GM10266 (cell line): ENCODE data around the gene ATRNL1.

Experiments used
- DNase-seq: peaks from one replicate; pipeline ENCODE4 v3.0.0; 2012; ENCODE audit errors: extremely low spot score
- CTCF ChIP-seq: IDR thresholded peaks from 2 replicates; pipeline ENCODE4 v1.5.1; 2012; ENCODE audit warnings: mild to moderate bottlenecking, low read depth; ENCODE audit not compliant: control insufficient read depth, insufficient read depth; ENCODE audit errors: missing control alignments

The ATRNL1 gene

GRCh38 chr10:115953968-115954367 lies 860.8 kb downstream of the ATRNL1 start:
- no peak for DNase-seq
- no peak for TF ChIP-seq CTCF

- no peak for TF ChIP-seq CTCF
- no peak for DNase-seq
These were observed 863.3 kb downstream of the ATRNL1 start for GRCh38 chr10:115956225-115957011.

- no peak for TF ChIP-seq CTCF
- no peak for DNase-seq
These were observed 863.8 kb downstream of the ATRNL1 start for GRCh38 chr10:115957012-115957399.

- TF ChIP-seq CTCF: no peak
- no peak for DNase-seq
These were observed 864.7 kb downstream of the ATRNL1 start for GRCh38 chr10:115957786-115958442.

GRCh38 chr10:115963848-115964247 lies 870.7 kb downstream of the ATRNL1 start:
- DNase-seq: no peak
- no peak for TF ChIP-seq CTCF

- TF ChIP-seq CTCF: no peak
- DNase-seq: no peak
These were observed 871.7 kb downstream of the ATRNL1 start for GRCh38 chr10:115964827-115965226.

- no peak for DNase-seq
- TF ChIP-seq CTCF: no peak
These were observed 872.2 kb downstream of the ATRNL1 start for GRCh38 chr10:115965376-115965775.
